Measurements from ENCODE around the gene CEACAM19. TPM values are rescaled to one million over a fixed set of nuclear protein-coding genes. Genes with fewer than 3 reads are reported as not detected.

The CEACAM19 gene
- total and polyA plus RNA-seq, 10 of the 15 experiments (the other 5 are each of a cell fraction or from before 2014, with no cell fraction given): 0.13 to 0.31 (median 0.17) TPM; not detected in 4

- peaks cover 33% of the 10 kb centered on the region for H3K4me1 ChIP-seq (ENCODE audit: control insufficient read depth, insufficient read depth, low read length)
- CTCF ChIA-PET: interaction anchor here (0.7 to 1.1 kb wide), 2 partner anchors 25 to 90 kb away, joined by 3 read pairs; no protein-coding TSS in a partner anchor
- no peak overlapping the region for H2AFZ ChIP-seq (ENCODE audit: control insufficient read depth, low read depth, low read length)
- no peaks in the 10 kb centered on the region for H3K9me3 ChIP-seq (replicated peaks; ENCODE audit: control insufficient read depth, insufficient read depth, low read length)
- no peaks in the 10 kb centered on the region for H3K36me3 ChIP-seq (ENCODE audit: control insufficient read depth in 2 of 2, insufficient read depth in 2 of 2, low read length in 1 of 2)
- no peak overlapping the region for H3K9ac ChIP-seq (ENCODE audit: control insufficient read depth, insufficient read depth, low read length)
- no TSS peak for BruUV-seq (replicated peaks)
- no peaks in the 10 kb centered on the region for H3K27me3 ChIP-seq (replicated peaks in 1 of 2; ENCODE audit: control insufficient read depth in 2 of 2, insufficient read depth in 2 of 2, low read length in 1 of 2)
- intact Hi-C loops (cut with micrococcal nuclease; ENCODE audit: unreplicated experiment): no loop called here
- no peaks in the 10 kb centered on the region for H3K79me2 ChIP-seq (ENCODE audit: control insufficient read depth, insufficient read depth, low read length)
- H3K27ac ChIP-seq (ENCODE audit: control insufficient read depth, insufficient read depth): no peak overlapping the region
- POLR2A ChIA-PET: interaction anchor here (0.7 to 0.9 kb wide), 2 partner anchors 42 to 108 kb away, joined by 3 read pairs; no protein-coding TSS in a partner anchor
- H4K20me1 ChIP-seq (ENCODE audit: control insufficient read depth, insufficient read depth): no peaks in the 10 kb centered on the region
- FAIRE-seq: no peak
- H3K4me3 ChIP-seq: no peak overlapping the region
- in situ Hi-C loops (cut with MboI): no loop called here
- DNase-seq (ENCODE audit: low read depth, low spot score): no peak
- RAD21 ChIA-PET (ENCODE audit: unreplicated experiment): interaction anchor here (0.9 kb wide), 1 partner anchor 40 kb away, joined by 3 read pairs; no protein-coding TSS in a partner anchor
- TF ChIP-seq SKIL (IDR thresholded peaks at IDR 0.05; ENCODE audit: low read depth, poor library complexity, severe bottlenecking) (no peak), ZBTB11 (CRISPR knock-in tag; IDR thresholded peaks at IDR 0.05) (no peak), HDAC6 (IDR thresholded peaks at IDR 0.05; ENCODE audit: unreplicated experiment) (no peak), NFIC (IDR thresholded peaks at IDR 0.05; ENCODE audit: low read depth, low read length) (no peak), EED (IDR thresholded peaks at IDR 0.05; ENCODE audit: low read depth) (no peak), TCF12 (IDR thresholded peaks at IDR 0.05; ENCODE audit: low read depth, low read length) (no peak), SUPT20H (IDR thresholded peaks at IDR 0.05; ENCODE audit: borderline replicate concordance, control insufficient read depth, low read depth, low read length) (no peak), FOS (IDR thresholded peaks at IDR 0.05; ENCODE audit: borderline replicate concordance, extremely low read depth, insufficient read length) (no peak), ZSCAN29 (IDR thresholded peaks at IDR 0.05) (no peak), PAX8 (IDR thresholded peaks at IDR 0.05) (no peak), PKNOX1 (IDR thresholded peaks at IDR 0.05) (no peak), GABPA (IDR thresholded peaks at IDR 0.05; ENCODE audit: low read depth) (no peak), CBX3 (IDR thresholded peaks at IDR 0.05; ENCODE audit: borderline replicate concordance, low read depth) (no peak), HDGF (IDR thresholded peaks at IDR 0.05) (no peak), EZH2 (IDR thresholded peaks at IDR 0.05; ENCODE audit: borderline replicate concordance, control insufficient read depth, low read depth, low read length) (no peak), CREM (IDR thresholded peaks at IDR 0.05; ENCODE audit: low read depth) (no peak), SREBF1 (IDR thresholded peaks at IDR 0.05; ENCODE audit: low read length) (no peak), LARP7 (IDR thresholded peaks at IDR 0.05) (no peak)
- no peak for ATAC-seq
- no peak overlapping the region for H3K4me2 ChIP-seq (ENCODE audit: control insufficient read depth, insufficient read depth)
- SMC1A ChIA-PET (ENCODE audit: uncharacterized antibody, unreplicated experiment): interaction anchor here (1.1 to 1.2 kb wide), 3 partner anchors 25 to 91 kb away, joined by 3 to 4 read pairs (median 3); no protein-coding TSS in a partner anchor
- WGBS (ENCODE audit: insufficient coverage, insufficient replicate concordance, low lambda C conversion rate, missing lambda C conversion rate): 45% methylated on average over 15 of the region's 15 CpGs
These were observed 10.9 kb downstream of the CEACAM19 start for GRCh38 chr19:44681992-44682790.
